DND-41 (cell line): ENCODE results near the gene TTC36.

Experiments used
- EZH2 ChIP-seq: IDR thresholded peaks from 3 replicates; pipeline ENCODE4 v1.6.1; 2012; ENCODE audit warnings: borderline replicate concordance, low read depth, mild to moderate bottlenecking, moderate library complexity, low read length, inconsistent platforms; ENCODE audit not compliant: severe bottlenecking
- TF ChIP-seq, protein P1 (sequence below): IDR thresholded peaks from 2 replicates; pipeline ENCODE4 v1.5.1; 2012; ENCODE audit warnings: borderline replicate concordance, low read length, moderate library complexity, mild to moderate bottlenecking; ENCODE audit not compliant: poor library complexity, severe bottlenecking; ENCODE audit errors: extremely low read depth

DNA sequence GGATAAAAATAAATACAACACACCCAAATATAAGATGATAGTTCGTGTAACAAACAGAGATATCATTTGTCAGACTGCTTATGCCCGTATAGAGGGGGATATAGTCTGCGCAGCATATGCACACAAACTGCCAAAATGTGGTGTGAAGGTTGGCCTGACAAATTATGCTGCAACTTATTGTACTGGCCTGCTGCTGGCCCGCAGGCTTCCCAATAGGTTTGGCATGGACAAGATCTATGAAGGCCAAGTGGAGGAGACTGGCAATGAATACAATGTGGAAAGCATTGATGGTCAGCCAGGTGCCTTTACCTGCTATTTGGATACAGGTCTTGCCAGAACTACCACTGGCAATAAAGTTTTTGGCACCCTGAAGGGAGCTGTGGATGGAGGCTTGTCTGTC is 33.5 kb downstream of the TTC36 start:
- TF ChIP-seq, protein P1, sequence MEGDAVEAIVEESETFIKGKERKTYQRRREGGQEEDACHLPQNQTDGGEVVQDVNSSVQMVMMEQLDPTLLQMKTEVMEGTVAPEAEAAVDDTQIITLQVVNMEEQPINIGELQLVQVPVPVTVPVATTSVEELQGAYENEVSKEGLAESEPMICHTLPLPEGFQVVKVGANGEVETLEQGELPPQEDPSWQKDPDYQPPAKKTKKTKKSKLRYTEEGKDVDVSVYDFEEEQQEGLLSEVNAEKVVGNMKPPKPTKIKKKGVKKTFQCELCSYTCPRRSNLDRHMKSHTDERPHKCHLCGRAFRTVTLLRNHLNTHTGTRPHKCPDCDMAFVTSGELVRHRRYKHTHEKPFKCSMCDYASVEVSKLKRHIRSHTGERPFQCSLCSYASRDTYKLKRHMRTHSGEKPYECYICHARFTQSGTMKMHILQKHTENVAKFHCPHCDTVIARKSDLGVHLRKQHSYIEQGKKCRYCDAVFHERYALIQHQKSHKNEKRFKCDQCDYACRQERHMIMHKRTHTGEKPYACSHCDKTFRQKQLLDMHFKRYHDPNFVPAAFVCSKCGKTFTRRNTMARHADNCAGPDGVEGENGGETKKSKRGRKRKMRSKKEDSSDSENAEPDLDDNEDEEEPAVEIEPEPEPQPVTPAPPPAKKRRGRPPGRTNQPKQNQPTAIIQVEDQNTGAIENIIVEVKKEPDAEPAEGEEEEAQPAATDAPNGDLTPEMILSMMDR = no peak
- TF ChIP-seq EZH2 = no peak
